ENCODE results near the gene SPATA2L.

Gene SPATA2L, protein sequence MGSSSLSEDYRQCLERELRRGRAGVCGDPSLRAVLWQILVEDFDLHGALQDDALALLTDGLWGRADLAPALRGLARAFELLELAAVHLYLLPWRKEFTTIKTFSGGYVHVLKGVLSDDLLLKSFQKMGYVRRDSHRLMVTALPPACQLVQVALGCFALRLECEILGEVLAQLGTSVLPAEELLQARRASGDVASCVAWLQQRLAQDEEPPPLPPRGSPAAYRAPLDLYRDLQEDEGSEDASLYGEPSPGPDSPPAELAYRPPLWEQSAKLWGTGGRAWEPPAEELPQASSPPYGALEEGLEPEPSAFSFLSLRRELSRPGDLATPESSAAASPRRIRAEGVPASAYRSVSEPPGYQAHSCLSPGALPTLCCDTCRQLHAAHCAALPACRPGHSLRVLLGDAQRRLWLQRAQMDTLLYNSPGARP

DNA sequence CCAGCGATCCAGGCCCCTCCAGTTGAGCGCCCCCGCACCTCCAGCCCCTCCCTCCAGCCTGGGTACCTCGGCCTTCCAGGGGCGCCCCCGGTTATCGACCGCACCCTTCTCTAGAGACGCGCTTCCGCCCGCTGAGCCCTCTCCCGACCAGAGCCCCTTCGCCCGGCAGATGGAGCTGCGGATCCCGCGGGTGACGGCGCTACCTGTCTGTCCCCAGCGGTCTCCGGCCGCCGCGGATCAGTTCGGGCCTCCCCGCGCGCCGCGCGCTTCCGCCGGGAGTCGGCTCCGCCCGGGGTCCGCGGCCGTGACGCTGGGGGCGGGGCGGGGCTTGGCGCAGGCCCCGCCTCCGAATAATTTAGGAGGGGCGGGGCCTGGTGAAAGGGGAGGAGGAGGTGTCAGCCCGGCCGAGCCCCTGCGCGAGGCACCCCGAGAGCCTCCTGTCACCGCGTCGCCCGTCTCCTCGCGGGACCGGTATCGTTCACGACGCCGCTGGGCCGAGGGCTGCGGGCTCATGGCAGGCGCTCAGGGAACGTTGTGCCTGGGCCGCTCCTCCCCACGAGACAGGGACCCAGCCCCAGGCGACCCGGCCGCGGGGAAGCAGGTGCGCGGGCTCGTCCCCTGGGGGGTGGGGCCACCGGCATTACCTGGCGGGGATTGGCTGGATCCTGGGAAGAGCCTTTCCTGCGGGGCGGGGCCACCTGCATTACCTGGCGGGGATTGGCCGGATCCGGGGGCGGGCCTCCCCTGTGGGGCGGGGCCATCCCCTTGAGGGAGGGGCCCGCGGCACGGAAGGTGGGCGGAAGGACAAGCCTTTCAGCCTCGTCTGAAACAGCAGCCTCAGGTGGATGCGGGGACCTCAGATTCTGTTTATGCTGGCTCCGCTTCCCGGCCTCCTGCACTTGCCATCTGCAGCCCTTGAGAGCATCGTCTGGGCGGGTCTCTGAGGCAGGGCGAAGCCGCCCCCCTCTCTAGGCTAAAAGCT is at the start of gene SPATA2L:
Gene SPATA2L (minus strand): TSS at position 281 of the 982 bp plus-strand sequence. CDS start 473 bp downstream, outside the sequence.
- peak; percentile 98 to 100 (median 98) for DNase-seq

DNA sequence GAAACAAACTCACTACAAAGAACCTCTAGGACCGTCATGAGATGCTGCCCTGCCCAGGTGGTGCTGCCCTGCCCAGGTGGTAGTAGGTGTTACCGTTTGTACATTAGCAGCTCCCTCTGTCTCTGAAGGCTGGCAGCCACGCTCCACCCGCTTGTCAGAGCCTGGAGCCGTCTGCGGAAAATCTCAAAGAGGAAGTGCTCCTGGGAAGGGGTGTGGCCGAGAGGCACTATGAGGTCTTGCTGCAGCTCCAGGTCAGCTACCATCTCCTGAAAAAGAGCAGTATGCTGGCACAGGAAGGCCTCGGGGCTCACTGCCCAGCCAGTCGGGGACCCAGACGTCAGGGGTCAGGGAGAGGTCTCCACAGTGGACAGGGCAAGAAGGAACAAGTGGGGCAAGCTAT is 48.1 kb upstream of the SPATA2L start:
- no peak for DNase-seq

DNA sequence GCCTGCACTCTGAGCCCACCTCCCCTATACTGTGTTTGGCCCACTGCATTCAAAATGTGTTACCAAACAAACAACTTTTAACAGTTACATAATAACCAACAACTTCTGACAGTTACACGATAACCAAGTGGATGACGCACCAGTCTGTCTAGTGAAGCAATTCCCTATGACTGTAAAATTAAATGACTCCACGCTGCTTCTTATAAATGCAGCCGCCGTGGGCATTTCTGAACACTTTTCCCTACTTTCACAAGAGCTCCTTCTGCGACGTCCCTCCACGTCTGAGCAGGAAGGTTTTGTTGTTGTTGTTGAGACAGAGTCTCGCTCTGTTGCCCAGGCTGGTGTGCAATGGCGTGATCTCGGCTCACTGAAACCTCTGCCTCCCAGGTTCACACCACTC is 47.4 kb upstream of the SPATA2L start:
- DNase-seq = no peak

DNA sequence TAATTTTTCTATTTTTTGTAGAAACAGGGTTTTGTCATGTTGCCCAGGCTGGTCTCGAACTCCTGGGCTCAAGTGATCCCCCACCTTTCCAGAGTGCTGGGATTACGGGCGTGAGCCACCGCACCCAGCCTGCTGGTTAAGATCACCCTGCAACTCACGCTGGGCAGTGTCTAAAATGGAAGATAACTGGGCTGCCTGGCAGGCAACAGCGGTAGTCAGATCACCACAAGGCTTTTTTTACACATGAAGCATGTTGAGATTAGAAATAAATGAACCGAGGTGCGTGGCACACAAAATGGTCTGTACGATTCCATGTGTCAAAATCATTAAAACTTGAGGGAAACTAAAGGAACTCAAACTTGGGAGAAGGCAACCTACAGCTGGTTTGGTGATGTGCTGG is 46.6 kb upstream of the SPATA2L start:
- DNase-seq = no peak

DNA sequence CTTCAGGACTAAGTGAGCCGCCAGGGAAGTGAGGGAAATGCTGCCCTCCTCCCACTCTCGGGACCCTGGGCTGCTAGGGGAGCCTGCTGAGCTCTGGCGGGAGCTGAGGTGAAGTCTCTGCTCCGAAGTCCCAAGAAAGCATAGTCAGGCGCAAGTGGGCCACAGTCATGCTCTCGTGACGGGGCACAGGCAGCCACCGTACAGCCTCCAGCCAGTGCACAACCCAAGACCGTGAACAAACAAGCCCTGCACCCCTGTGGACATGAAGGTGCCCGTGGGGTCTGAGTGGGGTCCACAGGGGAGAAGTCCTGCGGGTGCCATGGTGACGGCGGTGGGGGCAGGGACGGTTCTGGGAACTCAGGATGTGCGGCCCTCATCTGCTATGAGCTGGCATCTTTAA is 44.5 kb upstream of the SPATA2L start:
- DNase-seq = no peak

DNA sequence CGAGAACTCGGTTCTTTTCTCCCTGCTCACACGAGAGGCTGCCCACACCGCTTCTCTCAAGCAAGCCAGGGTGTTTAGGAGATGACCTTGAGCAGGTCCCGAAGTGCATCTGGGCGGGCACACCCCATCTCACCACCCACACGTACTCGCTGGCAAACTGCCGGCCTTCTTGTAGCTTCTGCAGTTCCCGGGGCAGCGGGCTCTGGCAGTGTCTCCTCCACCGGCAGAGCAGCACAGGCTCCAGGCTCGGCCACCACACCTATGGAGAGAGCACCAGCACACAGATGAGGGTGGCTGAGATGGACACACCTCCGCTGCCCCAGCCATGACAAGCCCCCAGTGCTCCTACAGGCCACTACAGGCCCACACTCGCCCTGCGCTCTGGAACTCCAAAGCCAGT is 43.3 kb upstream of the SPATA2L start:
- DNase-seq = no peak

DNA sequence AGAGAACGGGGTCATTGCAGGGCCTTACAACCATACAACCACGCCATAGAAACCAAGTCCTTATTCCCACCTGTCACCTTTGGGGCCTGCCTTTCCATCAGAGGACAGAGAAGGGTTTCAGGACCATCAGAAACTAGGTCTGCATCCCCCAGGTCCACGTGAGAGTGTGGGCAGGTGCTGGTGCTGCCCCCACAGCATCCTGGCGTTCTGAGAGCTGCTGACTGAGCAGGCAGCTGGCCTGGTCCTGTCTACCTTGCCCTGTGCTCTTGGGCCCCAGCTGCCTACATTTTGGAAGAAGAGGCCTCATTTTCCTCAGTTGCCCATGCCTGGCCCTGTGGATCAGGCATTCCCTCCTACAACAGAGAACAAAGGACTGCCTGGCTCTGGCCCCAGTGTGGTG is 41.4 kb upstream of the SPATA2L start:
- no peak for DNase-seq

DNA sequence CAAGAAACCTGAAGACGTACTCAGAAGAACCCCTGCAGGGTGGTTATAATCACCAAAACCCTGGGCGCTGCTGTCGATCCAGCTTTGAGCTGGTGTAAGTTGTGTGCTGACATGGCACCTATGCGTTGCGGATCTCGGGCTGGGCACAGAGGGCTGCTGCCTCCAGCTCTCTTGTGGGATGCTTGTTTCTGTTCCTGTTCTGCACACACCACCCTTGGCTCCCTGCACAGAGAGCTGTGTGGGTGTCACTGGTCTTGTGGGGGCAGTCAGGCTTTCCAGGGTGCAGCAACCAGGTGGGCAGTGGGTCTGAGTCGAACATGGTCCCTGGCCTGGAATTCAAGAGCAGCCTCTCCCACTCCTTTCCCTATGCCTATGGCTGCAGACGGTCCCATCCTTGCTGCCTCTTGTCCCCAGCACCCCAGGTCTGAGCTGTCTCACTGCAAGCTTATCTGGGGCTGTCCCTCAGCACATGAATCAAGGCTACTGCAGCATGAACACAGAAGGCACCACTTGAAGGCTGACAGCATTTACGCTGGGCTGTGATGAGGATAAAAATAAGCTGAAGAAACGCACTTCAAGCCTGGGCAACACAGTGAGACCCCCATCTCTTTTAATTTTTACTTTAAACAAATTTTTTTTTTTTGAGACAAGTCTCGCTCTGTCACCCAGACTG is 40.0 kb upstream of the SPATA2L start:
- no peak for DNase-seq

DNA sequence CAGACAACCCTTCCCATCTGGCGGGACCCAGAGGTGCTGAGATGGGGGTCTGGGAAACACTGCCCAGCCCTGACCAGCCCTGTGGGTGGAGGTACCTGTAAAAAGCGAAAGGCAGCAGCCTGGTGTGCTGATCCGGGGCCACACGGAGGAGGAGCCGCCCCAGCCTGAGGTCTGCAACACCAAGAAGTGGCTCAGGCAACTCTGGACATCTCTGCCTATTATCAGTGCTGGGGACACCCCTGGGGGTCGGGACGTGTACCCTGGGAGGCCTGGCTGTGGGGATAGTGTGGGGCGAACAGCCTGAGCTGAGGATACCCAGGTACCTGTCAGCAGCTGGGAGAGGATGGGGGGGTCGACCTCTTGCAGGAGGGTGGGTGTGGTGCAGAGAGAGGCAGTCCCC is 37.9 kb upstream of the SPATA2L start:
- no peak for DNase-seq

DNA sequence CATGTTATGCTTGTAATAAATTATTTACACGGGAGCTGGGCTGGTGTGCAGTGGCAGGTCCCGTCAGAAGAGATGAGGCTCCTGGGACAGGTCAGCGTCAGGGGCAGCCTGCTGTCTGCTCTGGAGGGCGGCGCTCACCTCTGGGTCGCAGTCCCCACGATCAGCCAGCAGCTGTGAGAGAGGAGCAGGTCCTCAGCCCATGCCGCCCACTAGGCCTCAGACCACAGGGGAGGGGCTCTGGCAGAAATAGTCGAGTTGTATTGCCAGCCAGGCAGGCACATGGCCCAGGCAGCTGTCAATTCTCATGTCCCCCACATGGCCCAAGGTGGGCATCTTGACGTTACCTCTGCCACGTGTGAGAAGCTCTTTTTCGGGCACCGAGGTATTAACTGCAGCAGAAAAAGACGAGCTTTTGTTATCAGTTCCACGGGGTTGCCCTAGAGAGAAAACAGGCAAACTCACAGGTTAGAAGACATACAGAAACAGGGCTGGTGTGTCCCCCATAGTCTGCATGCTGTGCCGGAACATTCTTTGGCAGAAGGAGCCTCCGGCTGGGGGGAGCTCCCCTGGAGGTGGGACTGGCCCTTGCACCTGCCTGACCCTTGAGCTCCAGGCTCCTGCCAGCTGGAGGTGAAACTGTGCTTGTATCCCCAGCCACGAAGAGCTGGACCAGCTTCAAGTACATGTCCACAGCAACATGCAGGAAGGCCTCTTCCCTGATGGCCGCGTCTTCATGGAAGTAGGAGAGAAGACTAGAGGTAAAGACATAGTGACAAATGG is 37.2 kb upstream of the SPATA2L start:
- no peak for DNase-seq

DNA sequence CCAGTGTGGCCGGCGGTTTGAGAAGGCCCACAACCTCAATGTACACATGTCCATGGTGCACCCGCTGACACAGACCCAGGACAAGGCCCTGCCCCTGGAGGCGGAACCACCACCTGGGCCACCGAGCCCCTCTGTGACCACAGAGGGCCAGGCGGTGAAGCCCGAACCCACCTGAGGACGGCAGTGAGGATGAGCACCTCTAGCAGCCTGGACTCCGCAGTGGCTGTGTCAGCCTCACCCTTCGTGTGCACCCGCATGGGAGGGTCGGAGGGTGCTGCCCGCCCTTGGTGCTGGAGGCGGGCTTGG is 36.5 kb upstream of the SPATA2L start:
- no peak for DNase-seq

DNA sequence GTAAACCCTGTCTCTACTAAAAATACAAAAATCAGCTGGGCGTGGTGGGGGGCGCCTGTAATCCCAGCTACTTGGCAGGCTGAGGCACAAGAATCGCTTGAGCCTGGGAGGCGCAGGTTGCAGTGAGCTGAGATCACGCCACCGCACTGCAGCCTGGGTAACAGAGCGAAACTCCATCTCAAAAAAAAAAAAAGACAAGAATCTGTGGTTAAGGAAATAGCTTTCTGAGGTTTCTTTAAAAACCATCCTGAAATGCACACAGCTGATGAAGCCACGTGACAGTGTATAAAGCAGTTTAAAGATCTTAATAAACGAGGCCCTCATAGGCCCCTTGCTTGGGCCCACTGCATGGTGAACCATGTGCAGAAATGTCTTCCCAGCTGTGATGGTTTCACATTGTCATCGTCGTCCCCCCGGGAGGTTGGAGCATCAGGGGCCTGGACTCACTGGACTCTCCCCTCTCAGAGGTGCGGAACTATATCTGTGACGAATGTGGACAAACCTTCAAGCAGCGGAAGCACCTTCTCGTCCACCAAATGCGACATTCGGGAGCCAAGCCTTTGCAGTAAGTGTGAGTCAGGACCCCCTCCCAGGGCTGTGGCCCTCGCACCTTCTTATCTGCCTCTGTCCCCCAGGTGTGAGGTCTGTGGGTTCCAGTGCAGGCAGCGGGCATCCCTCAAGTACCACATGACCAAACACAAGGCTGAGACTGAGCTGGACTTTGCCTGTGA is 36.0 kb upstream of the SPATA2L start:
- DNase-seq = peak; percentile 31 to 79 (median 59)

DNA sequence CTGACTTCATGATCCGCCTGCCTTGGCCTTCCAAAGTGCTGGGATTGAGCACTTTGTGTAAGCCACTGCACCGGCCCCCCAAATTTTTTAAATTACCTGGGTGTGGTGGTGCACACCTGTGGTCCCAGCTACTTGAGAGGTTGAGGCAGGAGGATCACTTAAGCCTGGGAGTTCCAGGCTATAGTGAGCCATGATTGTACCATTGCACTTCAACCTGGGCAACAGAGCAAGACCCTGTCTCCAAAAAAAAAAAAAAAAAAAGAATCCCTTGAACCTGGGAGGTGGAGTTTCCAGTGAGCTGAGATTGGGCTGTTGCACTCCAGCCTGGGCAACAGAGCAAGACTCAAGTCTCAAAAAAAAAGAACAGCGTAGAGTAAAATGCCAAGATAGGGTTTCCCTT is 35.0 kb upstream of the SPATA2L start:
- no peak for DNase-seq

DNA sequence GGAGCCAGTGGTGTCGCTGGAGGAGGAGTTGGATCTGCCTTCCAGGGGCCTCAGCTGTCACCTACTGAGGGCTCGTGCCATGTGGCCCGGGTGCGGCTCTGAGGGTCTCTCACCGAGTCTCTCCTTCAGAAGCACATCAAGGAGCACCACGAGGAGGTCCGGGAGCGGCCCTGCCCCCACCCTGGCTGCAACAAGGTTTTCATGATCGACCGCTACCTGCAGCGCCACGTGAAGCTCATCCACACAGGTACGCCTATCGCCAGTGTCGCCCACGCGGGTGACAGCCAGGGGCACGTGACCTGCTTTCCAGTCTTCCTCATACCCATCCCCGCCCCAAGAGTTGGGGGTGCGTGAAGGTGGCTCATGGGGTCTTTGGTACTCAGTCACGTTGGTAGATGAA is 32.3 kb upstream of the SPATA2L start:
- DNase-seq = no peak

DNA sequence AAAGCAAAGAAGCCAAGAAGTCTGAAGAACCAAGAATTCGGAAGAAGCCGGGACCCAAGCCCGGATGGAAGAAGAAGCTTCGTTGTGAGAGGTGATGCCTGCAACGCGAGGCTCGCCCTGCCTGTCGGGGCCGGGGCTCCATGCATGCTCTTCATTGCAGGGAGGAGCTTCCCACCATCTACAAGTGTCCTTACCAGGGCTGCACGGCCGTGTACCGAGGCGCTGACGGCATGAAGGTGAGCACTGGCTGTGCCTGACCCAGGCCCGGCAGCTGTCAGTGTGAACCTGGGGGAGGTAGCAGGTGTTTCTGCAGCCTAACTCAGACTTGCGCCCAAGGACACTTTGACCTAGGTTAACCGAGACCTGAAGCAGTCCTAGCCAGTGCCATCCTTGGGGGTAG is 31.8 kb upstream of the SPATA2L start:
- no peak for DNase-seq

DNA sequence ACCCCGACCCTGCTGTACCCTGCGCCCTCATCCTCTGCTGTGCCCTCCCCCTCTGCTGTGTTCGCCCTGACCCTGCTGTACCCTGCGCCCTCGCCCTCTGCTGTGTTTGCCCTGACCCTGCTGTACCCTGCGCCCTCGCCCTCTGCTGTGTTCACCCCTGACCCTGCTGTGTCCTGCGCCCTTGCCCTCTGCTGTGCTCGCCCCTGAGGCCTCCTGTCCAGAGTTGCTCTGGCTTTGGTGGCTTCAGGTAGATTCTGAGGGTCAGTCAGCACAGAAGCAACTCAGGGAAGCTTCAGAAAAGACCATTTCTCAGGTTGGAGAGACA is 31.4 kb upstream of the SPATA2L start:
- DNase-seq = no peak

DNA sequence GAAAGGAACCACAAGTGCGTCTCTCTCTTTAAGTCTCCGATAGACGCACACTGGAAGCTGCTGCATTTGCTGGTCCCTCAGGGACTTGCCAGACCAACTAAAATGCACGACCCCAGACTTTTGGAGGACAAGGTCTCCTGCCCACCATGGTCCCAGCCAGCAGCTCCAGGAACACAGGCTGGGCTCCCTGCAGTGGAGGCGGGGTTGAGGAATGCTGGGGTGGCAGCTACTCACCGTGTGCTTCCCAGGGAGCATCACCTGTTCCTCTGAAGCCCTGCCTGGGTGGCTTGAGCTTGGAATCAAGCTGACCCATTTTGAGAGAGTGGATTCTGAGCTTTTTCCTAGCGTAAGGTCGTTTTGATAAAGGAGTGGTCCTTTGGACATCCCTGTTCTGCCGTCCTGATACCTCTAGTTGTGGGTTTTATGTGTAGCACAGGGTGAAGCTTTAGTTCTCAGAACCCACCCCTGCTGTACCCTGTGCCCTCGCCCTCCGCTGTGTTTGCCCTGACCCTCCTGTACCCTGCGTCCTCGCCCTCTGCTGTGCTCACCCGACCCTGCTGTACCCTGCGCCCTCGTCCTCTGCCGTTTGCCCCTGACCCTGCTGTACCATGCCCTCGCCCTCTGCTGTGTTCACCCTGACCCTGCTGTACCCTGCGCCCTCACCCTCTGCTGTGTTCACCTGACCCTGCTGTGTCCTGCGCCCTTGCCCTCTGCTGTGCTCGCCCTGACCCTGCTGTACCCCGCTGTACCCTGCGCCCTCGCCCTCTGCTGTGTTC is 30.8 kb upstream of the SPATA2L start:
- DNase-seq = no peak

DNA sequence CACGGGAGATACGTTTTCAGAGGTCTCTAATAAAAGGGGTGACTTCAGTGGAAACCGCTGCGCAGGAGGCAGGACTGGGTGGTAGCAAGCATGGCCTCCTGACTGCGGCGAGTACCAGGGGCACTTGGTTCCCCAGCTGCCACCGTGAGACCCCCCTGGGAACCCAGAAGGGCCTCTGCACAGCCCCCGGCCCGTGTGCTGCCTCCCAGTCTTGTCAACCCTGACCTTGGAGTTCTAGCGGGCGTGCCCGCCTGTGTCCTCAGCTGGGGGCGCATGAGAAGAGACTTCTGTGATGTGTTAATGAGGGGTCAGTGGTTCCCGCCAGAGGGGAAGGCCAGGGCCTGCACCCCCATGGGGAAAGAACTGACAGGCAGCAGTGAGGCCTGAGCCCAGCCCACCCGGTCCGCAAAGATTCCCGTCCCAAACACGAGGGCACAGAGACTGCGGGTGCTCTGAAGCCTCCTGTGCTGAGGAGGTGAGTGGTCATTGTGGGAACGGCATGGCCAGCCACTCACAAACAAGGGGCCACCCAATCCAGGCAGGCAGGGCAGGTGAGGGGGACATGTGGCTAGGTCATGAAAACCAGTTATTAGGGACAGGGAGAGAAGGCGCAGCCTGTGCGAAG is 29.2 kb upstream of the SPATA2L start:
- DNase-seq = no peak

DNA sequence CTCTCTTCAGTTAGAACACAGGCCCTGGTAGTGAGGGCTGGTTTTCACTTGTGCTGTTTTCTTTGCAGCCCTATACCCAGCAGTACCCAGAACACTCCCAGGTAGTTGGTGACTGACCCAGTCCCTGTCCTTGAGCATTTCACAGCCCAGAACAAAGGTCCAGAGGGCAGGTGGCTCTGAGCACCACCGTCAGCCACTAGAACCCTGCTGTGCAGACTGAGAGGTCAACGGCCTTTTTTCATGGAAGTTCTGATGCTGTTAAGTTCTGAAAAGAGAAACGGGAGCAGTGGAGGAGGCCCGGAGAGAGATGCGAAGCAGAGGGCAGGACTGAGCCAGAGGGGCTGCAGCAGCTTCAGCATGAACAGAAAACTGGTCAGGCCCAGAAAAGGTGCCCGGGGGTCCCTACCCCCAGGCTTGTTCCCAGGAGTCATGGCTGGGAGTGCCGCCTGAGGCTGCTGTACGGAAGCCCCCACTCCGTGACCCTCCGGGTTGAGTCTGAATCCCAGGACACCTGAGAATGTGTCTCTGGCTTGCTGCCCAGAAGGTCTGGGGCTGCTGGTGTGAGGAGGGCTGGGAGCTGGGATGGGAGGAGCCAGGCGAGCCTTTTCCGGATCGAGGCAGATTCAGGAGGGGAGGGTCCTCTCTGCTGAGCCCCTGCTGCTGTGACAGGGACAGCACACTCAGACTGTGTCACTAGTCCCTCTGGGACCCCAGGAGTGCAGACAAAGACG is 28.5 kb upstream of the SPATA2L start:
- no peak for DNase-seq

DNA sequence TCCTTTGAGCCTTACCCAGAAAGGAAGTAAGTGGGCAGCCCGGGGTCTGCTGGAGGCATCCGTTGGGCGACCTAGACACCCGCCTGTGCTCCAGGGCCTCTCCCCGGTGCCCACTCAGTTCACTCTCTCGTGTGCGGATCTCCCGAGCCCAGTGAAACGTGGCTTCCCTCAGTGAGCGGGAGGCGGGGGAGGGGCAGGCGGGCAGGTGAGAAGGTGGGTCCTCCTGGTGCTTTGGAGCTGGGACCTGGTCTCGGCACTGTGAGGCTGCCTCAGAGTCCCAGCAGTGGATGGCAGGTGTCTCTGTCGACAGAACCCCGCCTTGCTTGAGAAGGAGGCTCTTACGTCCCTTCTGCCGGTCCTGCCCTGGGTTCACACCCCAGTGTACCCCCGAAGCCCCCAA is 27.8 kb upstream of the SPATA2L start:
- no peak for DNase-seq

Measured in stimulated activated naive CD4-positive, alpha-beta T cell (primary cell).